MV-4-11 (cell line): Measurements from ENCODE around the gene ATG2B.
A peak's percentile ranks its signal among the peaks of the same experiment; 100 is the strongest.

Experiments
- DNase-seq: peaks from one replicate; lab custom pipeline; 2025; lab: John Stamatoyannopoulos, UW

The ATG2B gene

GRCh38 chr14:96362965-96363750 lies at the start of gene ATG2B, which contains the start of gene GSKIP:
Gene ATG2B (minus strand): TSS chr14:96363341. CDS start chr14:96362976, 365 bp downstream.
Gene GSKIP (plus strand): TSS chr14:96363526. CDS start chr14:96382248, 18,722 bp downstream.
- DNase-seq, result peak; percentile 81

- no peak for DNase-seq
These were observed 47.0 kb upstream of the ATG2B start for GRCh38 chr14:96410119-96410518.

GRCh38 chr14:96409701-96410100 lies 46.6 kb upstream of the ATG2B start:
- no peak for DNase-seq

GRCh38 chr14:96408608-96409007 lies 45.5 kb upstream of the ATG2B start:
- no peak for DNase-seq

GRCh38 chr14:96407935-96408570 lies 44.9 kb upstream of the ATG2B start:
- no peak for DNase-seq

- DNase-seq, result no peak
These were observed 42.5 kb upstream of the ATG2B start for GRCh38 chr14:96405677-96406076.

- DNase-seq, result no peak
These were observed 40.3 kb upstream of the ATG2B start for GRCh38 chr14:96403409-96403808.

- no peak for DNase-seq
These were observed 37.4 kb upstream of the ATG2B start for GRCh38 chr14:96400495-96400894.

GRCh38 chr14:96399405-96399804 lies 36.3 kb upstream of the ATG2B start:
- DNase-seq, result no peak

- DNase-seq, result no peak
These were observed 35.8 kb upstream of the ATG2B start for GRCh38 chr14:96398921-96399320.

- no peak for DNase-seq
These were observed 35.3 kb upstream of the ATG2B start for GRCh38 chr14:96398432-96398831.

- DNase-seq, result no peak
These were observed 31.1 kb upstream of the ATG2B start for GRCh38 chr14:96394047-96394815.

GRCh38 chr14:96393071-96393691 lies 30.0 kb upstream of the ATG2B start:
- DNase-seq, result no peak

- DNase-seq, result peak; percentile 89
These were observed 28.4 kb upstream of the ATG2B start for GRCh38 chr14:96391293-96392118.

GRCh38 chr14:96390965-96391292 lies 27.8 kb upstream of the ATG2B start:
- no peak for DNase-seq

- no peak for DNase-seq
These were observed 22.2 kb upstream of the ATG2B start for GRCh38 chr14:96385385-96385784.

GRCh38 chr14:96384740-96385139 lies 21.6 kb upstream of the ATG2B start:
- DNase-seq, result no peak

GRCh38 chr14:96384053-96384452 lies 20.9 kb upstream of the ATG2B start:
- DNase-seq, result no peak

GRCh38 chr14:96383445-96383844 lies 20.3 kb upstream of the ATG2B start:
- DNase-seq, result no peak

GRCh38 chr14:96380735-96381134 lies 17.6 kb upstream of the ATG2B start:
- DNase-seq, result peak; percentile 66

GRCh38 chr14:96376093-96376492 lies 13.0 kb upstream of the ATG2B start:
- no peak for DNase-seq
